HepG2 (cell line): ENCODE results near the gene ABCA13. TPM values are rescaled to one million over a fixed set of nuclear protein-coding genes. Genes with fewer than 3 reads are reported as not detected.

Experiments used
- KAT7 ChIP-seq: IDR thresholded peaks from 2 replicates; pipeline ENCODE4 v1.6.1; 2018; ENCODE audit warnings: borderline replicate concordance, missing compliant biosample characterization
- MEIS1 ChIP-seq: sonication (generic); formaldehyde crosslinking; IDR thresholded peaks from 2 replicates; pipeline ENCODE4 v1.9.0; 2021; ENCODE audit warnings: mild to moderate bottlenecking, missing genetic modification reagents, moderate library complexity, borderline replicate concordance
- NRL ChIP-seq: sonication (generic); formaldehyde crosslinking; IDR thresholded peaks from 2 replicates; pipeline ENCODE4 v1.5.0; 2020; ENCODE audit warnings: missing genetic modification reagents, mild to moderate bottlenecking, moderate library complexity, borderline replicate concordance
- PITX1 ChIP-seq: sonication (generic); formaldehyde crosslinking; IDR thresholded peaks from 2 replicates; pipeline ENCODE4 v1.5.1; 2020; ENCODE audit warnings: mild to moderate bottlenecking, missing genetic modification reagents
- WIZ ChIP-seq: sonication (generic); formaldehyde crosslinking; IDR thresholded peaks from 2 replicates; pipeline ENCODE4 v1.5.1; 2020; ENCODE audit warnings: mild to moderate bottlenecking, missing genetic modification reagents
- ZKSCAN1 ChIP-seq: fragments of 150-350 bp; IDR thresholded peaks from 2 replicates; pipeline ENCODE4 v1.6.1; 2014; ENCODE audit warnings: low read length
- ZKSCAN5 ChIP-seq: sonication (generic); formaldehyde crosslinking; IDR thresholded peaks from 2 replicates; pipeline ENCODE4 v1.5.1; 2020; ENCODE audit warnings: mild to moderate bottlenecking, missing genetic modification reagents
- ZNF331 ChIP-seq: sonication (generic); formaldehyde crosslinking; IDR thresholded peaks from 2 replicates; pipeline ENCODE4 v1.4.0; 2020; ENCODE audit warnings: missing genetic modification reagents
- ZNF407 ChIP-seq: sonication (generic); formaldehyde crosslinking; IDR thresholded peaks from one replicate; pipeline ENCODE4 v1.5.1; 2020; ENCODE audit warnings: mild to moderate bottlenecking, missing genetic modification reagents; ENCODE audit errors: not compliant biosample characterization
- polyA plus RNA-seq, 8 experiments: library from polyadenylated mRNA; depleted of rRNA in 3 of 8; stranded (reverse) in 7 of 8; unstranded in 1 of 8; fragments of >200 nt; fragmentation: Illumina TruSeq in 4 of 8; extraction: Trizol in 4 of 8; gene quantifications; 2 replicates each; pipeline versions ENCODE4 v1.2.1 to v1.2.3, GENCODE V29; 2011 to 2016; ENCODE audit warnings: low read depth in 4 of 8, missing spikeins in 1 of 8, mixed read lengths in 1 of 8; ENCODE audit not compliant: insufficient read depth in 1 of 8
- total RNA-seq, 5 experiments: library from RNA; depleted of rRNA; stranded (reverse); fragments of >200 nt; fragmentation: Illumina TruSeq; extraction: Trizol; gene quantifications; 2 replicates each; pipeline ENCODE4 v1.2.3, GENCODE V29; 2016; ENCODE audit warnings: low read depth in 1 of 5
- TF ChIP-seq, protein P1 (sequence below): sonication (generic); formaldehyde crosslinking; IDR thresholded peaks from 2 replicates; pipeline ENCODE4 v1.4.0; 2020; ENCODE audit warnings: mild to moderate bottlenecking, missing genetic modification reagents

ABCA13 gene
- total and polyA plus RNA-seq, 2 of the 13 experiments (the other 11 are each of a cell fraction or from before 2014, with no cell fraction given), result 0.03 TPM; not detected in 1

DNA sequence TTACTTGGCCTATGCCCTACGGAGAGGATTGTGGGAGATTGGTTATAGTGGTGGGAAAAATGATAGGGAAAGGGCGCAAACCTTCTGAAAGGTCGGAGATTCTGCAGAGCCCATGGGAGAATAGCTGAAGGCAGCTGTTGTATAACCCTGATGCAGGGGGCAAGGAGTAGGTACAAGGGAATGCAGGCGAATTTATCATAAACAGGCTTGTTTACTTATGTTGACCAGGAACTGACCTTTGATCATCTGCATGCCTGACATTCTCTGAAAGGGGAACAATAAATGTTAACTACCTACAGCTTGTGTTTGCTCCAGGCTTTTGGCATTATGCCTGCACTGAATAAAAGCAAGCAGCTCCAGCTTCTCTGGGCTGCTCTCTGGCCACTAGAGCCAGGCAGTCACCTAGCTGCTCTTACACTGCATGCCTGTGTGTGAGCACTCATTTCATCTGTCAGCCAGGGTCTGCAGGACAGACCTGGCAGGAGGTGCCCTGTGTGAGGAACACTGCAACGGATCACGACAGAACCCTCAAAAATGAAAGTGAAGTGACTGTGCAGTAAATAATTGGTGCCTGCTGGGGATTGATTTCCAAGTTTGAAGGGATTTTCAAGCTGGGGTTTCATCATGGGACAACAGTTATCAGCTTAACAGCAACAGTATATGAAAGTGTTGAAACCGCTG is 31.1 kb upstream of the ABCA13 start (continued):
- TF ChIP-seq, protein P1, sequence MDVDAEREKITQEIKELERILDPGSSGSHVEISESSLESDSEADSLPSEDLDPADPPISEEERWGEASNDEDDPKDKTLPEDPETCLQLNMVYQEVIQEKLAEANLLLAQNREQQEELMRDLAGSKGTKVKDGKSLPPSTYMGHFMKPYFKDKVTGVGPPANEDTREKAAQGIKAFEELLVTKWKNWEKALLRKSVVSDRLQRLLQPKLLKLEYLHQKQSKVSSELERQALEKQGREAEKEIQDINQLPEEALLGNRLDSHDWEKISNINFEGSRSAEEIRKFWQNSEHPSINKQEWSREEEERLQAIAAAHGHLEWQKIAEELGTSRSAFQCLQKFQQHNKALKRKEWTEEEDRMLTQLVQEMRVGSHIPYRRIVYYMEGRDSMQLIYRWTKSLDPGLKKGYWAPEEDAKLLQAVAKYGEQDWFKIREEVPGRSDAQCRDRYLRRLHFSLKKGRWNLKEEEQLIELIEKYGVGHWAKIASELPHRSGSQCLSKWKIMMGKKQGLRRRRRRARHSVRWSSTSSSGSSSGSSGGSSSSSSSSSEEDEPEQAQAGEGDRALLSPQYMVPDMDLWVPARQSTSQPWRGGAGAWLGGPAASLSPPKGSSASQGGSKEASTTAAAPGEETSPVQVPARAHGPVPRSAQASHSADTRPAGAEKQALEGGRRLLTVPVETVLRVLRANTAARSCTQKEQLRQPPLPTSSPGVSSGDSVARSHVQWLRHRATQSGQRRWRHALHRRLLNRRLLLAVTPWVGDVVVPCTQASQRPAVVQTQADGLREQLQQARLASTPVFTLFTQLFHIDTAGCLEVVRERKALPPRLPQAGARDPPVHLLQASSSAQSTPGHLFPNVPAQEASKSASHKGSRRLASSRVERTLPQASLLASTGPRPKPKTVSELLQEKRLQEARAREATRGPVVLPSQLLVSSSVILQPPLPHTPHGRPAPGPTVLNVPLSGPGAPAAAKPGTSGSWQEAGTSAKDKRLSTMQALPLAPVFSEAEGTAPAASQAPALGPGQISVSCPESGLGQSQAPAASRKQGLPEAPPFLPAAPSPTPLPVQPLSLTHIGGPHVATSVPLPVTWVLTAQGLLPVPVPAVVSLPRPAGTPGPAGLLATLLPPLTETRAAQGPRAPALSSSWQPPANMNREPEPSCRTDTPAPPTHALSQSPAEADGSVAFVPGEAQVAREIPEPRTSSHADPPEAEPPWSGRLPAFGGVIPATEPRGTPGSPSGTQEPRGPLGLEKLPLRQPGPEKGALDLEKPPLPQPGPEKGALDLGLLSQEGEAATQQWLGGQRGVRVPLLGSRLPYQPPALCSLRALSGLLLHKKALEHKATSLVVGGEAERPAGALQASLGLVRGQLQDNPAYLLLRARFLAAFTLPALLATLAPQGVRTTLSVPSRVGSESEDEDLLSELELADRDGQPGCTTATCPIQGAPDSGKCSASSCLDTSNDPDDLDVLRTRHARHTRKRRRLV, result 0 out of 2 replicates have a peak, but pooled peaks have one; percentile 26
- no peak for TF ChIP-seq NRL (CRISPR knock-in tag)
- 0 out of 2 replicates have a peak, but pooled peaks have one; percentile 11 for TF ChIP-seq KAT7 (CRISPR knock-in tag)
- TF ChIP-seq PITX1 (CRISPR knock-in tag), result peak; percentile 78
- TF ChIP-seq ZNF407 (CRISPR knock-in tag), result no peak
- no peak for TF ChIP-seq WIZ (CRISPR knock-in tag)
- TF ChIP-seq ZKSCAN1, result no peak
- no peak for TF ChIP-seq MEIS1
- TF ChIP-seq ZNF331 (CRISPR knock-in tag), result peak; percentile 86
- 0 out of 2 replicates have a peak, but pooled peaks have one; percentile 24 for TF ChIP-seq ZKSCAN5 (CRISPR knock-in tag)
